ENCODE measurements around the gene SHC1.

The SHC1 gene

GRCh38 chr1:154955039-154955717, 15.4 kb downstream of the SHC1 start:
- Histone ChIP-seq H3K27ac (ENCODE audit: low read length) (no peak overlapping the region), H3K27me3 (ENCODE audit: control insufficient read depth, insufficient read depth, low read length) (no peaks in the 10 kb centered on the region), H3K36me3 (ENCODE audit: control insufficient read depth, insufficient read depth, low read length) (0 out of 2 replicates have a peak, but pooled peaks cover 6% of the 10 kb centered on the region), H3K4me3 (ENCODE audit: low read length) (peak overlapping the region; percentile 47; the same call in 1 of the 2 replicates), H3K4me1 (ENCODE audit: control insufficient read depth, insufficient read depth, low read length) (peaks cover 7% of the 10 kb centered on the region; the same call in 1 of the 2 replicates), H3K9me3 (ENCODE audit: control insufficient read depth, insufficient read depth, low read length) (no peaks in the 10 kb centered on the region)
- no CpG with 5 or more reads among the region's 4 CpGs for WGBS (ENCODE audit: insufficient coverage, insufficient read length)
- no peak for DNase-seq (ENCODE audit: low read depth, low spot score)

DNA sequence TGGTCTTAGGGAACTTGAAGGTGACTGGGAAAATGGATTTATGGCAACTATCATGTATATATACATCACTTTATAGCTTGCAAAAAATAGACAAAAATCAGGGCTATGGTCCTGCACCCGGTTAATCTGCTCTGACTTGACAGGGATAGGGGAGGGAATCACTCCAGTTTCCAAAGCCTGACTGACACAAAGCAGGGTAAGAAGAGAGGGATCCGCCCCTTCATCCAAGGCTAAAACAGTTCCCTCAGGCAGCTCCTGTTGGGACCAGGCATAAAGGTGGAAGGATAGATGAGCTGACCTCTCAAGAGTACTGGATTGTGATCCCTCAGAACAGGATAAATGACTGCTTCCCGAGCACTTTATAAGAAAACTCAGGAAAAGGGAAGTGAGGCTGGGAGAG, 16.0 kb downstream of the SHC1 start:
- no peak for DNase-seq (ENCODE audit: low read depth, low spot score)
- Histone ChIP-seq H3K27ac (ENCODE audit: low read length) (no peak overlapping the region), H3K4me3 (ENCODE audit: low read length) (no peak overlapping the region), H3K36me3 (ENCODE audit: control insufficient read depth, insufficient read depth, low read length) (0 out of 2 replicates have a peak, but pooled peaks cover 5% of the 10 kb centered on the region), H3K27me3 (ENCODE audit: control insufficient read depth, insufficient read depth, low read length) (no peaks in the 10 kb centered on the region), H3K9me3 (ENCODE audit: control insufficient read depth, insufficient read depth, low read length) (no peaks in the 10 kb centered on the region), H3K4me1 (ENCODE audit: control insufficient read depth, insufficient read depth, low read length) (peaks cover 7% of the 10 kb centered on the region; the same call in 1 of the 2 replicates)
- WGBS (ENCODE audit: insufficient coverage, insufficient read length): no CpG with 5 or more reads among the region's 3 CpGs

DNA sequence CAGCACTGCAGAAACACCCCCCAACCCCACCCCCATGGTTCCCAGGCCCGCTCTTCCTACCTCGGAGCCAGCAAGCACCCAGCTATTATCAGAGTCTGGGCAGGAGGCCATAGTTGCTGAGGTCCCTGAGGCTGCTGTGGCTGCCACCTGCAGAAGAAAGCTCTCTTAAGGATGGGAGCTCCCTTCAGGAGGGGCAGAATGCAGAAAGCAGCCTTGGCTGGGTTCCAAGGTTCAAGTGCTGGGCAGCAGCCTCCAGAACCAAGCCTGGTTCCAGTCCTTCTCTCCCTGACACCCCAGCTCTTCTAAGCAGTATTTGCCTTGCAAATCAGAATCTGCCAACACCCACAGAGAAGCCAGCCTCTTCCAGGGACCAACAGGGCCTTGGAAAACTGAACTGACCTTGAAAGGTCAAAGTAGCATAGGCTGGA, 16.9 kb downstream of the SHC1 start:
- Histone ChIP-seq H3K9me3 (ENCODE audit: control insufficient read depth, insufficient read depth, low read length) (no peaks in the 10 kb centered on the region), H3K4me3 (ENCODE audit: low read length) (no peak overlapping the region), H3K36me3 (ENCODE audit: control insufficient read depth, insufficient read depth, low read length) (no peaks in the 10 kb centered on the region), H3K27me3 (ENCODE audit: control insufficient read depth, insufficient read depth, low read length) (no peaks in the 10 kb centered on the region), H3K27ac (ENCODE audit: low read length) (no peak overlapping the region), H3K4me1 (ENCODE audit: control insufficient read depth, insufficient read depth, low read length) (peaks cover 7% of the 10 kb centered on the region; the same call in 1 of the 2 replicates)
- WGBS (ENCODE audit: insufficient coverage, insufficient read length): no CpG with 5 or more reads among the region's 2 CpGs
- no peak for DNase-seq (ENCODE audit: low read depth, low spot score)

DNA sequence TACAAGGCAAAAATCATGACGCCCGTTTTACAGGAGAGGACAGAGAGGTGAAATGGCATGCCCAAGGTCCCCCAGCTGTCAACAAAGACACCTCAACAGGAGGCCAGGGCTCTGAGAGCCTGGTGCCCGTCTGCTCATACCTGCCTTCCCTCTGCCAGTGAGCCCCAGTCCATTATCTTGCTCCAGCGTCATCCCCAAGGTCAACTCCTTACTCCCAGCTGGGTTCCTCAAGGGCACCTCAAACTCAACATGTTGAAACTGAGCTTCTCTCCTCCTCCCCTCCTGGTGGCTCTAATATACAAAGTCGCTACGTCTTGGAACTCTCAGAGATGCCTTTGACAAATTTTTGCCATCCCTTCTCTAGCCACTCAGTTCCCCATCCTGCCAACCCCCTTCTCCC, 17.9 kb downstream of the SHC1 start:
- Histone ChIP-seq H3K36me3 (ENCODE audit: control insufficient read depth, insufficient read depth, low read length) (no peaks in the 10 kb centered on the region), H3K4me3 (ENCODE audit: low read length) (no peak overlapping the region), H3K27ac (ENCODE audit: low read length) (no peak overlapping the region), H3K9me3 (ENCODE audit: control insufficient read depth, insufficient read depth, low read length) (no peaks in the 10 kb centered on the region), H3K27me3 (ENCODE audit: control insufficient read depth, insufficient read depth, low read length) (no peaks in the 10 kb centered on the region), H3K4me1 (ENCODE audit: control insufficient read depth, insufficient read depth, low read length) (peaks cover 7% of the 10 kb centered on the region; the same call in 1 of the 2 replicates)
- WGBS (ENCODE audit: insufficient coverage, insufficient read length): no CpG with 5 or more reads among the region's 6 CpGs
- no peak for DNase-seq (ENCODE audit: low read depth, low spot score)

DNA sequence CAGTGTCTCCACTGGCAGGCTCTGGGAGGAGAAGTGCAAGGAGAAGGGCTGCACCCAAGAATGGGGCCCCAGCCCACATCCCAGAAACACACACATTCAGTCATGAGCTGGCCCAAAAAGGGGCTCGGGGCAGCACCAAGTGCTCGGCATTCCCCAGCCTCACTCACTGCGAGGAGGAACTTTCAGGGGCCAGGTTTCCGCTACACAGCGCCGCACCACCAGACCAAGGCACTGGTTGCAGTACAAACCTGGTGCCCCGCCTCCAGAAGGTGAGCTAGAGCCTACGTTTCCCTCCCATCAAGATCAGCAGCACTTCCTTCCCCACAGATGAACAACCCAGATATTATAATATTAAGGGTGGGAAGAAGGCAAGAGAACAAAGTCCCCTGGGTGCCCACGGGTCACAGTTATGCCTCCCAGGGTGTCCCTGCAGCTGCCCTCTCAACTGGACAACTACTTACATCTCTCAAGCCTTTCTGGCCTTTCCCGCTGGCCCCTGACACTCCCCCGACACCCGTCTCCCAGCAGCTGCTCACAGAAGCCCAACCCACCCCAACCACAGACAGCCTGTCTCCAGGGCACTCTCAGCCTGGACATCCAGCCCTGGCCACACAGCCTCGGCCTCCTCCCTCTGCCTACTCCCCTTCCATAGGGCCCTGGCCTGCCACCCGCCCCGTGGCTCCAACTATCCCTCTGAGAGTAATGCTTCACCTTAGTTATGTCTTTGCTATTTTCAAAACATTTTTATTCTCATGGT, 18.5 kb downstream of the SHC1 start:
- Histone ChIP-seq H3K27me3 (ENCODE audit: control insufficient read depth, insufficient read depth, low read length) (no peaks in the 10 kb centered on the region), H3K9me3 (ENCODE audit: control insufficient read depth, insufficient read depth, low read length) (no peaks in the 10 kb centered on the region), H3K27ac (ENCODE audit: low read length) (no peak overlapping the region), H3K36me3 (ENCODE audit: control insufficient read depth, insufficient read depth, low read length) (no peaks in the 10 kb centered on the region), H3K4me1 (ENCODE audit: control insufficient read depth, insufficient read depth, low read length) (peaks cover 6% of the 10 kb centered on the region; the same call in 1 of the 2 replicates), H3K4me3 (ENCODE audit: low read length) (no peak overlapping the region)
- no CpG with 5 or more reads among the region's 15 CpGs for WGBS (ENCODE audit: insufficient coverage, insufficient read length)
- no peak for DNase-seq (ENCODE audit: low read depth, low spot score)

- no peaks in the 10 kb centered on the region for H3K9me3 ChIP-seq (ENCODE audit: control insufficient read depth, insufficient read depth, low read length)
- no peak for DNase-seq (ENCODE audit: low read depth, low spot score)
- H3K4me3 ChIP-seq (ENCODE audit: low read length): no peak overlapping the region
- H3K27ac ChIP-seq (ENCODE audit: low read length): no peak overlapping the region
- H3K27me3 ChIP-seq (ENCODE audit: control insufficient read depth, insufficient read depth, low read length): no peaks in the 10 kb centered on the region
- H3K36me3 ChIP-seq (ENCODE audit: control insufficient read depth, insufficient read depth, low read length): no peaks in the 10 kb centered on the region
- no peaks in the 10 kb centered on the region; the same call in 1 of the 2 replicates for H3K4me1 ChIP-seq (ENCODE audit: control insufficient read depth, insufficient read depth, low read length)
- no CpG with 5 or more reads among the region's 11 CpGs for WGBS (ENCODE audit: insufficient coverage, insufficient read length)
Measured at GRCh38 chr1:154948079-154948478, 22.5 kb downstream of the SHC1 start.

DNA sequence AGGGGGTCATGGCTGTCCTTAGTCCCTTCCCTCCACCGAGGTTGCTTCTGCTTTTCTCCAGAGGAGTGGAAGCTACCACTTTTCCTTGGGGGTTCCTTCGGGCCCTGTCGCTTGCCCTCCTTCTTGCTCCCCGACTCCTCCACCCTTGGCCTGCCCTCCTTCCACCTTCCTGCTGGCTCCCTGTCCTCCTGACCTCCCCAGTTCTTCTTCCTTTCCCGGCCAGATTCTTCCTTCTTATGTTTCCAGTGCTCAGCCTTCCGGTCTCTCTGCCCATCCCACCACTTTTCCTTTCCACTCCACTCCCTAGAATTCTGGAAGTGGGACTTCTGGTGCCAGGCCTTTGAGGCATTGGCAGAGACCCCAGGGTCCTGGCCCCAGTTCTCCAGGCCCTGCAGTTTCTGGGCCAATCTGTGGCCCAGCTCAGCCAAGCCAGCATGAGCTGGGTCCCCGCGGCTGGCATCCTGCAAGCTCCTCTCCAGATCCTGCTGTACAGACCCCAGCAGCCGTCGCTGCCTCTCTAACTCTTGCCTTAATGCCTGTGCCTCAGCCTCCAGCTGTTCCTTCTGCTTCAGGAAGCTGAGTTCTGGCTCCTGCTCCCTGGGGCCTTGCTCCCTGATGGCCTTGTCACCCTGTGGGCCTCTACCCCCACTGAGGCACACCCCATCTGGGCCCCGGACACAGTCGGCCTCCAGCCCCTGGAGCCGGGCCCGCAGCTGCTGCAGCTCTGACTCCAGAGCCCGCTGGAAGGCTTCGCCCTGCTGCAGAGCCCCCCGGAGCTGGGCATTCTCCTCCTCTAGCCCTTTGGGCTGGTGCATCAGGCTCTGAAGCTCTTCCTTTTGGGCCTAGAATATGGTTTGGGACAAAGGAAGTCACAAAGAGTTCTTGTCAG, 24.3 kb downstream of the SHC1 start:
- Histone ChIP-seq H3K27me3 (ENCODE audit: control insufficient read depth, insufficient read depth, low read length) (no peaks in the 10 kb centered on the region), H3K36me3 (ENCODE audit: control insufficient read depth, insufficient read depth, low read length) (no peaks in the 10 kb centered on the region), H3K4me3 (ENCODE audit: low read length) (no peak overlapping the region), H3K4me1 (ENCODE audit: control insufficient read depth, insufficient read depth, low read length) (peaks cover 3% of the 10 kb centered on the region), H3K27ac (ENCODE audit: low read length) (no peak overlapping the region), H3K9me3 (ENCODE audit: control insufficient read depth, insufficient read depth, low read length) (no peaks in the 10 kb centered on the region)
- no peak for DNase-seq (ENCODE audit: low read depth, low spot score)
- no CpG with 5 or more reads among the region's 17 CpGs for WGBS (ENCODE audit: insufficient coverage, insufficient read length)

DNA sequence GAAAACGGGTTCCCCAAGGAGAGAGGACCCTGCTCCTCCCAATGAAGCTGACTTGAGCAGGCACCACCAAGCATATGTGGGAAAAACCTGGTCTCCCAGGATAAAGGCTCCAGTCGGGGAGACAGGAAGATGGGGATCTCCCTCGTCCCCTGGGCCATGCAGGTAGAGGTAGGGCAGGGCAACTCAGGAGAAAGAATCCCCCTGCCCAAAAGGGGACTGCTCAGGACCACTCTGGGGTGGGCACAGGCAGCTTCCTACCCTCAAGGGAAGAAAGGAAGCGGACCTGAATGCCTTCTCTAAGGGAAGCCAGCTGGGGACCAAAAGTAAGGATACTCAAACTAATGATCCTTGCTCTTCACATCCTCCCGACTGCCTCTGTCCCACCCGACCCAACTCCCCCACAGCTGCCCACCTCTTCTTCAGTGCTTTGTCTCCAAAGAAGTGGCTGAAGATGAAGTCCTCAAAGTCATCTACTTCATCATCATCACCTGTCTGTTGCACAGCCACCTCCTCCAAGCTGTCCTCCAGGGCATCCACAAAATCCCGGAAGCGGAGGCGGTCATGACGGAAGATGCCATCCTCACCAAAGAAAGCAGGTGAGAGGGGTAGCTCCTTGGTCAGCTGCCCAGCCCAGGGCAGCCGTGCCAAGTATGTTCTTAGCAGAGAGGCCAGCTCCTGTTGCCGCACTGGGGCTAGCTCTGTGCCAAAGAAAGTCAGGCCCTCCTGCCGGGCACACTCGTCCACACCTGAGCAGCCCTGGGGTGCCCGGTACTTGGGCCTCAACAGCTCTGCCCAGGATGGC, 25.2 kb downstream of the SHC1 start:
- DNase-seq (ENCODE audit: low read depth, low spot score): no peak
- Histone ChIP-seq H3K4me1 (ENCODE audit: control insufficient read depth, insufficient read depth, low read length) (peaks cover 4% of the 10 kb centered on the region), H3K36me3 (ENCODE audit: control insufficient read depth, insufficient read depth, low read length) (no peaks in the 10 kb centered on the region), H3K27ac (ENCODE audit: low read length) (no peak overlapping the region), H3K9me3 (ENCODE audit: control insufficient read depth, insufficient read depth, low read length) (no peaks in the 10 kb centered on the region), H3K4me3 (ENCODE audit: low read length) (no peak overlapping the region), H3K27me3 (ENCODE audit: control insufficient read depth, insufficient read depth, low read length) (no peaks in the 10 kb centered on the region)
- WGBS (ENCODE audit: insufficient coverage, insufficient read length): no CpG with 5 or more reads among the region's 15 CpGs

GRCh38 chr1:154944401-154945159, 26.0 kb downstream of the SHC1 start:
- H3K36me3 ChIP-seq (ENCODE audit: control insufficient read depth, insufficient read depth, low read length): no peaks in the 10 kb centered on the region
- H3K27ac ChIP-seq (ENCODE audit: low read length): no peak overlapping the region
- H3K27me3 ChIP-seq (ENCODE audit: control insufficient read depth, insufficient read depth, low read length): no peaks in the 10 kb centered on the region
- no peak overlapping the region for H3K4me3 ChIP-seq (ENCODE audit: low read length)
- H3K4me1 ChIP-seq (ENCODE audit: control insufficient read depth, insufficient read depth, low read length): peaks cover 6% of the 10 kb centered on the region
- DNase-seq (ENCODE audit: low read depth, low spot score): no peak
- no peaks in the 10 kb centered on the region for H3K9me3 ChIP-seq (ENCODE audit: control insufficient read depth, insufficient read depth, low read length)
- no CpG with 5 or more reads among the region's 9 CpGs for WGBS (ENCODE audit: insufficient coverage, insufficient read length)
